ENCODE results near the gene EPHA6. TPM values are rescaled to one million over a fixed set of nuclear protein-coding genes. Genes with fewer than 3 reads are reported as not detected.
"Not testable (repeated sequence)": the region's sequence is repeated elsewhere in the genome, so short reads cannot be mapped to it uniquely, and the experiment has no call there.

EPHA6 gene
- total and polyA plus RNA-seq, 10 of the 15 experiments (the other 5 are each of a cell fraction or from before 2014, with no cell fraction given), result not detected

GRCh38 chr3:97479740-97480139, 665.3 kb downstream of the EPHA6 start (continued):
- TF ChIP-seq, protein P1, sequence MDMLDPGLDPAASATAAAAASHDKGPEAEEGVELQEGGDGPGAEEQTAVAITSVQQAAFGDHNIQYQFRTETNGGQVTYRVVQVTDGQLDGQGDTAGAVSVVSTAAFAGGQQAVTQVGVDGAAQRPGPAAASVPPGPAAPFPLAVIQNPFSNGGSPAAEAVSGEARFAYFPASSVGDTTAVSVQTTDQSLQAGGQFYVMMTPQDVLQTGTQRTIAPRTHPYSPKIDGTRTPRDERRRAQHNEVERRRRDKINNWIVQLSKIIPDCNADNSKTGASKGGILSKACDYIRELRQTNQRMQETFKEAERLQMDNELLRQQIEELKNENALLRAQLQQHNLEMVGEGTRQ (IDR thresholded peaks at IDR 0.05; ENCODE audit: borderline replicate concordance, low read depth, low read length), result no peak
- TF ChIP-seq RB1 (IDR thresholded peaks at IDR 0.05; ENCODE audit: borderline replicate concordance), result no peak
- no peak for TF ChIP-seq RAD21 (IDR thresholded peaks at IDR 0.05; ENCODE audit: insufficient read depth, low read depth, low read length)
- TF ChIP-seq, protein P2, sequence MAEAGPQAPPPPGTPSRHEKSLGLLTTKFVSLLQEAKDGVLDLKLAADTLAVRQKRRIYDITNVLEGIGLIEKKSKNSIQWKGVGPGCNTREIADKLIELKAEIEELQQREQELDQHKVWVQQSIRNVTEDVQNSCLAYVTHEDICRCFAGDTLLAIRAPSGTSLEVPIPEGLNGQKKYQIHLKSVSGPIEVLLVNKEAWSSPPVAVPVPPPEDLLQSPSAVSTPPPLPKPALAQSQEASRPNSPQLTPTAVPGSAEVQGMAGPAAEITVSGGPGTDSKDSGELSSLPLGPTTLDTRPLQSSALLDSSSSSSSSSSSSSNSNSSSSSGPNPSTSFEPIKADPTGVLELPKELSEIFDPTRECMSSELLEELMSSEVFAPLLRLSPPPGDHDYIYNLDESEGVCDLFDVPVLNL (IDR thresholded peaks at IDR 0.05; ENCODE audit: low read depth, low read length), result no peak
- no peak for TF ChIP-seq TCF3 (IDR thresholded peaks at IDR 0.05; ENCODE audit: borderline replicate concordance, insufficient read depth, low read depth, low read length)
- no peak for TF ChIP-seq RAD51 (IDR thresholded peaks at IDR 0.05)
- TF ChIP-seq NR2C2 (IDR thresholded peaks at IDR 0.05; ENCODE audit: borderline replicate concordance, control insufficient read depth, insufficient read length, low read depth), result no peak
- no peak for TF ChIP-seq TCF12 (IDR thresholded peaks at IDR 0.05; ENCODE audit: low read depth, low read length)
- no peak for TF ChIP-seq PBX3 (IDR thresholded peaks at IDR 0.05; ENCODE audit: insufficient replicate concordance, low read depth, low read length)
- no peak for TF ChIP-seq ATF7 (IDR thresholded peaks at IDR 0.05; ENCODE audit: low read depth)

DNA sequence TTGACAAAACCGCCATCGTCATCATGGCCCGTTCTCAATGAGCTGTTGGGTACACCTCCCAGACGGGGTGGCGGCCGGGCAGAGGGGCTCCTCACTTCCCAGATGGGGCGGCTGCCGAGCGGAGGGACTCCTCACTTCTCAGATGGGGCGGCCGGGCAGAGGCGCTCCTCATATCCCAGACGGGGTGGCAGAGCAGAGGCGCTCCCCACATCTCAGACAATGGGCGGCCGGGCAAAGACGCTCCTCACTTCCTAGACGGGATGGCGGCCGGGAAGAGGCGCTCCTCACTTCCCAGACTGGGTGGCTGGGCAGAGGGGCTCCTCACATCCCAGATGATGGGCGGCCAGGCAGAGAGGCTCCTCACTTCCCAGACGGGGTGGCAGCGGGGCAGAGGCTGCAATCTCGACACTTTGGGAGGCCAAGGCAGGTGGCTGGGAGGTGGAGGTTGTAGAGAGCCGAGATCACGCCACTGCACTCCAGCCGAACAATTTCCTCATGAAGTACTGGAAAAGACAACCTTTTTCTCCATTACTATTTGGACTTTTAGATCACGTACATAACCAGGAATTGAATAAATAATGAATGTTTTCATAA, 666.4 kb downstream of the EPHA6 start:
- H3K9me3 ChIP-seq (replicated peaks; ENCODE audit: control insufficient read depth, insufficient read depth, low read length); H4K20me1 ChIP-seq (ENCODE audit: control insufficient read depth, insufficient read depth); RAD21 ChIA-PET (ENCODE audit: unreplicated experiment); H3K27me3 ChIP-seq (replicated peaks in 1 of 2; ENCODE audit: control insufficient read depth in 2 of 2, insufficient read depth in 2 of 2, low read length in 1 of 2); FAIRE-seq; BruUV-seq (replicated peaks); in situ Hi-C loops (cut with MboI); H2AFZ ChIP-seq (ENCODE audit: control insufficient read depth, low read depth, low read length); H3K27ac ChIP-seq (ENCODE audit: control insufficient read depth, insufficient read depth); H3K4me2 ChIP-seq (ENCODE audit: control insufficient read depth, insufficient read depth); SMC1A ChIA-PET (ENCODE audit: uncharacterized antibody, unreplicated experiment); H3K9ac ChIP-seq (ENCODE audit: control insufficient read depth, insufficient read depth, low read length); CTCF ChIA-PET; intact Hi-C loops (cut with micrococcal nuclease; ENCODE audit: unreplicated experiment); H3K4me3 ChIP-seq; H3K79me2 ChIP-seq (ENCODE audit: control insufficient read depth, insufficient read depth, low read length); DNase-seq (ENCODE audit: low read depth, low spot score); ATAC-seq; H3K36me3 ChIP-seq (ENCODE audit: control insufficient read depth in 2 of 2, insufficient read depth in 2 of 2, low read length in 1 of 2); POLR2A ChIA-PET; H3K4me1 ChIP-seq (ENCODE audit: control insufficient read depth, insufficient read depth, low read length): not testable (repeated sequence)
- WGBS (ENCODE audit: insufficient coverage, insufficient replicate concordance, low lambda C conversion rate, missing lambda C conversion rate), result 59% methylated on average over 17 of the region's 29 CpGs

Measured in GM12878 (cell line).